Calu3 (cell line): ENCODE measurements around the gene NME3. TPM values are rescaled to one million over a fixed set of nuclear protein-coding genes. Genes with fewer than 3 reads are reported as not detected.

Experiments
- BruUV-seq: library from RNA; stranded (reverse); fragments of 400-500 nt; replicated peaks from 2 replicates; lab custom pipeline; 2021; lab: Mats Ljungman, UMichigan
- CTCF ChIA-PET: fragments of 300-600 bp; sonication (Branson Sonifier 250); formaldehyde crosslinking; loops from one replicate; lab custom pipeline; 2022; ENCODE audit warnings: antibody characterized with exemption; lab: Charles Lee
- DNase-seq: peaks from one replicate; pipeline ENCODE4 v3.0.0; 2022
- H3K27ac Mint-ChIP-seq: one replicate; pipeline ENCODE4 v1.8.0; 2022; ENCODE audit warnings: mixed read lengths; ENCODE audit not compliant: unreplicated experiment
- H3K27me3 Mint-ChIP-seq: one replicate; pipeline ENCODE4 v1.8.0; 2022; ENCODE audit warnings: mixed read lengths; ENCODE audit not compliant: unreplicated experiment
- H3K36me3 Mint-ChIP-seq: one replicate; pipeline ENCODE4 v1.8.0; 2022; ENCODE audit warnings: mild to moderate bottlenecking, moderate library complexity, mixed read lengths; ENCODE audit not compliant: insufficient read depth, unreplicated experiment
- H3K4me1 Mint-ChIP-seq: one replicate; pipeline ENCODE4 v1.8.0; 2022; ENCODE audit warnings: mild to moderate bottlenecking, low read depth, mixed read lengths; ENCODE audit not compliant: unreplicated experiment
- H3K4me3 Mint-ChIP-seq: one replicate; pipeline ENCODE4 v1.8.0; 2022; ENCODE audit warnings: mild to moderate bottlenecking, low read depth, moderate library complexity, mixed read lengths; ENCODE audit not compliant: unreplicated experiment
- H3K9me3 Mint-ChIP-seq: one replicate; pipeline ENCODE4 v1.8.0; 2022; ENCODE audit warnings: low read depth, mixed read lengths; ENCODE audit not compliant: unreplicated experiment
- intact Hi-C: fragments of 100-400 bp; cut with micrococcal nuclease; formaldehyde crosslinking; loops from one replicate; pipeline ENCODE4 v1.10.0; 2022; ENCODE audit not compliant: unreplicated experiment
- total RNA-seq: library from RNA; stranded (reverse); gene quantifications from 2 replicates; pipeline ENCODE4 v1.2.3, GENCODE V29; 2022
- TF ChIP-seq, protein P1 (sequence below): fragments of 200-600 bp; IDR thresholded peaks from one replicate; pipeline ENCODE4 v1.8.0; 2022; ENCODE audit warnings: antibody characterized with exemption; ENCODE audit not compliant: unreplicated experiment

The NME3 gene
- total RNA-seq, 1 experiment from 2014 or later = 64.3 TPM

DNA sequence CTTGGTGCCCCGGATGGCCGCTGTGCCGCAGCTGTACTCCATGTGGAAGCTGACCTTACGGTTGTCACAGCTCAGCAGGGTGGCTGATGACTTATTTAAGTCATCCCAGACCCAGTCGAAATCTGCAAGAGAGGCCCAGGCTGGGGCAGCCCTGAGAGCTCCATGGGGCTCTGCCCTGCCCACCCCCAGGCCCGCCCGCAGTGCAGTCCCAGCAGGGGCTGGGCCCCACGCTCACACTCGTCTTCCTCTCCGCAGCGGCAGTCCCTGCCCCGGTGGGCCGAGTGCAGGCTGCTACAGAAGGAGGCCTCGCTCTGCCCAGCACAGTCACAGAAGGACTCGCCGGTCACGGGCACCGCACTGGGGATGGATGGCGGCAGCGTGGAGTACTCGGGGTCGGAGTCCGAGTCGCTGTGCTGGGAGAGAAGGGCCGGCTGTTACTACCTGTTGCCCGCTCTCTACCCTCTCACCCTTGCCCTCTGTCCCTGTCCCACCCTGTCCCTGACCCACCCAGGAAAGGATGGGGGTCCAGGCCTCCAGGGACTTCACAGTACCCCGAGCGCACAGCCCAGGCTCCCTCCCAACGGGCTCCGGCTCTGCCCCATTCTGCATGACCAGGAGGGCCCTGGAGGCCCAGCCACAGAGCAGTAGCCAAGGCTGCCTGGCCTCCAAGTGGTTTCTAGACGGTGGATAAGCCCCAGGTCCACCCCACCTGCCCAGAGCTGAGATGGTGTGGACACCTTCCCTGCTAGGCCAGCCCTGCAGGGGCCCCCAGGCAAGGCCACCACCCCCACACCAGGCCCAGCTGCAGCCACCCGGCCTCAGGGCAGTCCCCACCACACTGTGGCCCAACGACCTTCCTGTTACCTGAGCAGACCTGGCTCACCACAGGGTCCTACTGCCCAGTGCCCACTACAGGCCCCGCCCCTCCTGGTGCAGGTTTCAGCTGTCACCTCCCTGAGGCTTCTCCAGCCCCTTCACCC, 7.1 kb upstream of the NME3 start:
- Mint-ChIP-seq H3K27ac (peak overlapping the region; percentile 71), H3K9me3 (no peaks in the 10 kb centered on the region), H3K4me3 (peak overlapping the region; percentile 4), H3K36me3 (peaks cover 100% of the 10 kb centered on the region), H3K4me1 (peaks cover 13% of the 10 kb centered on the region), H3K27me3 (no peaks in the 10 kb centered on the region)
- TF ChIP-seq, protein P1, sequence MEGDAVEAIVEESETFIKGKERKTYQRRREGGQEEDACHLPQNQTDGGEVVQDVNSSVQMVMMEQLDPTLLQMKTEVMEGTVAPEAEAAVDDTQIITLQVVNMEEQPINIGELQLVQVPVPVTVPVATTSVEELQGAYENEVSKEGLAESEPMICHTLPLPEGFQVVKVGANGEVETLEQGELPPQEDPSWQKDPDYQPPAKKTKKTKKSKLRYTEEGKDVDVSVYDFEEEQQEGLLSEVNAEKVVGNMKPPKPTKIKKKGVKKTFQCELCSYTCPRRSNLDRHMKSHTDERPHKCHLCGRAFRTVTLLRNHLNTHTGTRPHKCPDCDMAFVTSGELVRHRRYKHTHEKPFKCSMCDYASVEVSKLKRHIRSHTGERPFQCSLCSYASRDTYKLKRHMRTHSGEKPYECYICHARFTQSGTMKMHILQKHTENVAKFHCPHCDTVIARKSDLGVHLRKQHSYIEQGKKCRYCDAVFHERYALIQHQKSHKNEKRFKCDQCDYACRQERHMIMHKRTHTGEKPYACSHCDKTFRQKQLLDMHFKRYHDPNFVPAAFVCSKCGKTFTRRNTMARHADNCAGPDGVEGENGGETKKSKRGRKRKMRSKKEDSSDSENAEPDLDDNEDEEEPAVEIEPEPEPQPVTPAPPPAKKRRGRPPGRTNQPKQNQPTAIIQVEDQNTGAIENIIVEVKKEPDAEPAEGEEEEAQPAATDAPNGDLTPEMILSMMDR = no peak
- BruUV-seq = no TSS peak
- no peak for DNase-seq
- CTCF ChIA-PET = interaction anchor here (0.5 kb wide), 1 partner anchor 108 kb away, joined by 4 read pairs; no protein-coding TSS in a partner anchor
- intact Hi-C loops = no loop called here

- no peak for DNase-seq
- no peak overlapping the region for H3K27ac Mint-ChIP-seq
- peaks cover 13% of the 10 kb centered on the region for H3K4me1 Mint-ChIP-seq
- TF ChIP-seq, protein P1 = no peak
- H3K36me3 Mint-ChIP-seq = peaks cover 100% of the 10 kb centered on the region
- H3K9me3 Mint-ChIP-seq = no peaks in the 10 kb centered on the region
- no peak overlapping the region for H3K4me3 Mint-ChIP-seq
- CTCF ChIA-PET = interaction anchor here (0.5 kb wide), 1 partner anchor 109 kb away, joined by 4 read pairs; no protein-coding TSS in a partner anchor
- intact Hi-C loops = no loop called here
- no peaks in the 10 kb centered on the region for H3K27me3 Mint-ChIP-seq
- no TSS peak for BruUV-seq
These were observed 6.2 kb upstream of the NME3 start for GRCh38 chr16:1777375-1778199.

GRCh38 chr16:1776991-1777374, 5.6 kb upstream of the NME3 start:
- intact Hi-C loops = no loop called here
- CTCF ChIA-PET = interaction anchor here (0.7 kb wide), 1 partner anchor 79 kb away, joined by 3 read pairs; no protein-coding TSS in a partner anchor
- BruUV-seq = no TSS peak
- DNase-seq = no peak
- H3K9me3 Mint-ChIP-seq = no peaks in the 10 kb centered on the region
- peak overlapping the region; percentile 61 for H3K27ac Mint-ChIP-seq
- peaks cover 13% of the 10 kb centered on the region for H3K4me1 Mint-ChIP-seq
- H3K36me3 Mint-ChIP-seq = peaks cover 100% of the 10 kb centered on the region
- TF ChIP-seq, protein P1 = no peak
- no peak overlapping the region for H3K4me3 Mint-ChIP-seq
- no peaks in the 10 kb centered on the region for H3K27me3 Mint-ChIP-seq

DNA sequence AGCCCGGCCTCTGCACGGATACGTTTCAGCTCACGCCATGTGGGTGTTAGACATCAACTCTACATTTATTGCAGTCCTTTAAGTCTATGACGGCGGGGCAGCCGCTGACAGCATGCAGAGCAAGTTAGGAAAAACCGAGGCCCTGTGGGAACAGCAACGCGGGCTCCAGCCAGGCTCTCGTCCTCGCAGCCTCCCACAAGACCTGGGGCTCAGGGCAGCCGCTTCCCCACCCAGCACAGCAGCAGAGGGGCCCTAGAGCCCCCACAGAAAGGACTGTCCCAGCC, 5.3 kb upstream of the NME3 start:
- Mint-ChIP-seq H3K36me3 (peaks cover 100% of the 10 kb centered on the region), H3K9me3 (no peaks in the 10 kb centered on the region), H3K4me3 (no peak overlapping the region), H3K27ac (peak overlapping the region; percentile 61), H3K4me1 (peaks cover 10% of the 10 kb centered on the region), H3K27me3 (no peaks in the 10 kb centered on the region)
- intact Hi-C loops = no loop called here
- no peak for DNase-seq
- TSS peak; percentile 2 for BruUV-seq
- CTCF ChIA-PET = interaction anchor here (0.7 kb wide), 1 partner anchor 79 kb away, joined by 3 read pairs; no protein-coding TSS in a partner anchor
- TF ChIP-seq, protein P1 = no peak
